Kidney (tissue), 14 donors: ENCODE data around the gene PLEKHS1. TPM values are rescaled to one million over a fixed set of nuclear protein-coding genes. Genes with fewer than 3 reads are reported as not detected.

Experiments
- DNase-seq, 5 donors: peaks; one replicate each; pipeline ENCODE4 v3.0.0-alpha.2; 2013 to 2020
- FAIRE-seq: peaks from 2 replicates; lab custom pipeline; 2012; peaks lifted over from hg19 to GRCh38; lab: Jason Lieb, UNC
- H3K27ac ChIP-seq, 2 donors: one replicate each; pipeline ENCODE4 v1.7.0; 2013; ENCODE audit warnings: low read depth in 2 of 2, low read length in 2 of 2, inconsistent platforms in 1 of 2
- H3K27me3 ChIP-seq: one replicate; pipeline ENCODE4 v1.7.1; 2013; ENCODE audit warnings: low read length, inconsistent platforms; ENCODE audit not compliant: control insufficient read depth, insufficient read depth
- H3K36me3 ChIP-seq, 3 donors: one replicate each; pipeline versions ENCODE4 v1.7.0 to v1.7.1; 2013; ENCODE audit warnings: low read length in 3 of 3, control low read depth in 1 of 3, inconsistent platforms in 1 of 3; ENCODE audit not compliant: insufficient read depth in 3 of 3, control insufficient read depth in 2 of 3
- H3K4me1 ChIP-seq, 3 donors: one replicate each; pipeline versions ENCODE4 v1.7.0 to v1.7.1; 2013; ENCODE audit warnings: low read length in 3 of 3, inconsistent platforms in 1 of 3, low read depth in 1 of 3; ENCODE audit not compliant: control insufficient read depth in 2 of 3, insufficient read depth in 2 of 3
- H3K4me3 ChIP-seq, 3 donors: one replicate each; pipeline versions ENCODE4 v1.7.0 to v1.8.1; 2013; ENCODE audit warnings: low read length in 3 of 3, control low read depth in 1 of 3, inconsistent platforms in 1 of 3
- H3K9ac ChIP-seq, 3 donors: one replicate each; pipeline versions ENCODE4 v1.7.0 to v1.7.1; 2013; ENCODE audit warnings: low read length in 3 of 3, control low read depth in 1 of 3, inconsistent platforms in 1 of 3
- H3K9me3 ChIP-seq, 3 donors: one replicate each; pipeline versions ENCODE4 v1.7.0 to v1.7.1; 2013; ENCODE audit warnings: low read length in 3 of 3, control low read depth in 1 of 3, inconsistent platforms in 1 of 3; ENCODE audit not compliant: control insufficient read depth in 2 of 3, insufficient read depth in 1 of 3
- intact Hi-C: fragments of 100-400 bp; cut with DNase I; formaldehyde crosslinking; loops from one replicate; pipeline ENCODE4 v1.11.1; 2022
- polyA plus RNA-seq: library from polyadenylated mRNA; stranded (reverse); fragments of 350-450 nt; fragmentation: Illumina TruSeq; extraction: RNeasy Lipid Tissue Mini Kit (QIAGEN cat#74804); gene quantifications from one replicate; pipeline ENCODE4 v1.2.3, GENCODE V29; 2014; ENCODE audit warnings: low read depth, low replicate concordance; ENCODE audit not compliant: insufficient read depth
- total RNA-seq: library from RNA; stranded (reverse); fragmentation: NEBNext Ultra II Directional; extraction: Animal tissue kit (Norgen Biotek cat#: 25700); gene quantifications from one replicate; pipeline ENCODE4 v1.2.1, GENCODE V29; 2021
- TF ChIP-seq, protein P1 (sequence below): IDR thresholded peaks from 3 replicates; pipeline ENCODE4 v1.5.1; 2012; ENCODE audit warnings: mild to moderate bottlenecking, moderate library complexity, borderline replicate concordance; ENCODE audit not compliant: insufficient read depth; ENCODE audit errors: extremely low read depth
- donor health status: control.
- donor health status: control.
- donor health status: control.
- donor health status: control.
- donor health status: control.
- donor health status: DM: yes; HTN: yes; CAD: no.
- donor health status: Normal renal cell carcinoma (clear cell type).

Gene PLEKHS1
- total and polyA plus RNA-seq, 2 donors from 2014 or later, result 0.17 to 0.41 TPM

- no peaks in the 10 kb centered on the region for H3K36me3 ChIP-seq
- H3K27ac ChIP-seq, result no peak overlapping the region
- H3K27me3 ChIP-seq, result no peaks in the 10 kb centered on the region
- FAIRE-seq (no peak), DNase-seq (no peak)
- intact Hi-C loops, result no loop called here
- no peak overlapping the region for H3K4me3 ChIP-seq
- peaks cover 0 to 4% (median 0%) of the 10 kb centered on the region in 3 donors for H3K4me1 ChIP-seq
- TF ChIP-seq, protein P1, sequence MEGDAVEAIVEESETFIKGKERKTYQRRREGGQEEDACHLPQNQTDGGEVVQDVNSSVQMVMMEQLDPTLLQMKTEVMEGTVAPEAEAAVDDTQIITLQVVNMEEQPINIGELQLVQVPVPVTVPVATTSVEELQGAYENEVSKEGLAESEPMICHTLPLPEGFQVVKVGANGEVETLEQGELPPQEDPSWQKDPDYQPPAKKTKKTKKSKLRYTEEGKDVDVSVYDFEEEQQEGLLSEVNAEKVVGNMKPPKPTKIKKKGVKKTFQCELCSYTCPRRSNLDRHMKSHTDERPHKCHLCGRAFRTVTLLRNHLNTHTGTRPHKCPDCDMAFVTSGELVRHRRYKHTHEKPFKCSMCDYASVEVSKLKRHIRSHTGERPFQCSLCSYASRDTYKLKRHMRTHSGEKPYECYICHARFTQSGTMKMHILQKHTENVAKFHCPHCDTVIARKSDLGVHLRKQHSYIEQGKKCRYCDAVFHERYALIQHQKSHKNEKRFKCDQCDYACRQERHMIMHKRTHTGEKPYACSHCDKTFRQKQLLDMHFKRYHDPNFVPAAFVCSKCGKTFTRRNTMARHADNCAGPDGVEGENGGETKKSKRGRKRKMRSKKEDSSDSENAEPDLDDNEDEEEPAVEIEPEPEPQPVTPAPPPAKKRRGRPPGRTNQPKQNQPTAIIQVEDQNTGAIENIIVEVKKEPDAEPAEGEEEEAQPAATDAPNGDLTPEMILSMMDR, result no peak
- no peaks in the 10 kb centered on the region for H3K9me3 ChIP-seq
- no peak overlapping the region for H3K9ac ChIP-seq
Measured at GRCh38 chr10:113739577-113739976, 11.9 kb upstream of the PLEKHS1 start.

GRCh38 chr10:113740850-113741249 is 10.6 kb upstream of the PLEKHS1 start:
- TF ChIP-seq, protein P1, result no peak

DNA sequence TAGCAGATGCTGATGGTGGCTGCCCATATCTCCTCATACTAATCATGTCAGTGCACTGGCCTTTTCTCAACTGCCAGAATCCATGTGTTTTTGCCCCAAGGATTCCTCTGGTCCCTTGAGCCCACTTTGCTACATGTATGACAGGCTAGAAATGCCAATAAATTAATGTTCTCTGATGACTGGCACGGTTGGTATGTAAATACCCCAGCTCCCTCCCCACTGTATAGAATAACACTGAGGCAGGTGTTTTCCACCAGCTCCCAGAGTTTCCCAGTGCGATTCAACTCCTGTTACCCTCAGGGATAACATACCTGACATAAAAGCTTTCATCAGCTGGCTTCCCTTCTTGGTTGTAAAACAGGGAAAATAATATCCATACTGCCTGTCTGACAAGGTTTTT is 9.0 kb upstream of the PLEKHS1 start:
- TF ChIP-seq, protein P1, result no peak
- Histone ChIP-seq H3K9ac (no peak overlapping the region), H3K27me3 (no peaks in the 10 kb centered on the region), H3K36me3 (no peaks in the 10 kb centered on the region), H3K4me3 (no peak overlapping the region), H3K9me3 (no peaks in the 10 kb centered on the region), H3K4me1 (peaks cover 0 to 7% (median 0%) of the 10 kb centered on the region in 3 donors), H3K27ac (no peak overlapping the region)
- intact Hi-C loops, result no loop called here
- DNase-seq, result no peak
- FAIRE-seq, result no peak

More at GRCh38 chr10:113740850-113741249, 10.6 kb upstream of the PLEKHS1 start:
- intact Hi-C loops, result no loop called here
- no peaks in the 10 kb centered on the region for H3K36me3 ChIP-seq
- no peak overlapping the region for H3K9ac ChIP-seq
- H3K4me1 ChIP-seq, result peaks cover 0 to 4% (median under 1%) of the 10 kb centered on the region in 3 donors
- no peak overlapping the region for H3K4me3 ChIP-seq
- H3K9me3 ChIP-seq, result no peaks in the 10 kb centered on the region
- H3K27me3 ChIP-seq, result no peaks in the 10 kb centered on the region
- DNase-seq (no peak), FAIRE-seq (no peak)
- H3K27ac ChIP-seq, result no peak overlapping the region

DNA sequence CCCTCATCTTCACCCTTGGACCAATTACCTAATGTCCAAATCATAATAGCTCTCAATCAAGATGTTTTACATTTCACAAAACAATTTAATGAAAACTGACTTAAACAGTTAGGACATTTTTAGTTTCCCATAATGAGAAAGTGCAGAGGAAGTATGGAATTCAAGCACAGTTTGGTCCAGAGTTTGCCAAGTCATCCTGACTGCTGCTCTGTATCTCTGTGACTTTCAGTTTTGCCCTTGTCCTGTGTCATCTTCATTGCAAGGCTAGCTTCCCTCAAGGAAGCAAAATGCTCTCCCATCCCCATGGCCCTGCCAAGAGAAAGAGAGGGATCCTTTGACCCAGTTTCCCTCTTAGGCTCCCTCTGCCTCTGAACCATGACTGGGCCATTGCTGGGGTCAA is 7.9 kb upstream of the PLEKHS1 start:
- Histone ChIP-seq H3K9ac (no peak overlapping the region), H3K27ac (no peak overlapping the region), H3K36me3 (no peaks in the 10 kb centered on the region), H3K4me3 (no peak overlapping the region), H3K9me3 (no peaks in the 10 kb centered on the region), H3K27me3 (no peaks in the 10 kb centered on the region), H3K4me1 (peaks cover 0 to 7% (median 0%) of the 10 kb centered on the region in 3 donors)
- TF ChIP-seq, protein P1, result no peak
- intact Hi-C loops, result no loop called here
- no peak for FAIRE-seq
- DNase-seq, result no peak
